ENCODE data around the gene TXNRD3. TPM values are rescaled to one million over a fixed set of nuclear protein-coding genes. Genes with fewer than 3 reads are reported as not detected.
A peak's percentile ranks its signal among the peaks of the same experiment; 100 is the strongest.

TXNRD3 gene
- total RNA-seq, 1 experiment from 2014 or later = 6.9 TPM

- Mint-ChIP-seq H3K4me1 (no peaks in the 10 kb centered on the region), H3K36me3 (no peaks in the 10 kb centered on the region), H3K27me3 (ENCODE audit: low read depth) (no peaks in the 10 kb centered on the region), H3K4me3 (no peak overlapping the region), H3K27ac (no peak overlapping the region), H3K9me3 (peaks cover under 1% of the 10 kb centered on the region)
- POLR2A ChIA-PET = no interaction called here
- peak; percentile 86 for ATAC-seq
- no peak for TF ChIP-seq ATF3 (CRISPR knock-in tag; conservative IDR thresholded peaks at IDR 0.05)
- no peak for TF ChIP-seq NFYB (CRISPR knock-in tag; conservative IDR thresholded peaks at IDR 0.05; ENCODE audit: low read depth)
- no peak for TF ChIP-seq SMAD3 (CRISPR knock-in tag; IDR thresholded peaks at IDR 0.05; ENCODE audit: borderline replicate concordance)
- no peak for TF ChIP-seq TP53 (CRISPR knock-in tag; IDR thresholded peaks at IDR 0.05)
- TF ChIP-seq ZNF532 (CRISPR knock-in tag; IDR thresholded peaks at IDR 0.05; ENCODE audit: borderline replicate concordance) = no peak
- TF ChIP-seq ZNF416 (CRISPR knock-in tag; IDR thresholded peaks at IDR 0.05) = no peak
- no peak for TF ChIP-seq ZNF512 (CRISPR knock-in tag; IDR thresholded peaks at IDR 0.05; ENCODE audit: borderline replicate concordance)
- no peak for TF ChIP-seq SMAD4 (CRISPR knock-in tag; IDR thresholded peaks at IDR 0.05)
- TF ChIP-seq TEAD1 (CRISPR knock-in tag; IDR thresholded peaks at IDR 0.05) = no peak
- CTCF ChIA-PET = interaction anchor here (1.2 kb wide), 1 partner anchor 9 kb away, joined by 3 read pairs; the partner anchor contains the start of gene C3orf22
- no peak for DNase-seq (ENCODE audit: low spot score)
These were observed 87.1 kb downstream of the TXNRD3 start for GRCh38 chr3:126567696-126568438.

DNA sequence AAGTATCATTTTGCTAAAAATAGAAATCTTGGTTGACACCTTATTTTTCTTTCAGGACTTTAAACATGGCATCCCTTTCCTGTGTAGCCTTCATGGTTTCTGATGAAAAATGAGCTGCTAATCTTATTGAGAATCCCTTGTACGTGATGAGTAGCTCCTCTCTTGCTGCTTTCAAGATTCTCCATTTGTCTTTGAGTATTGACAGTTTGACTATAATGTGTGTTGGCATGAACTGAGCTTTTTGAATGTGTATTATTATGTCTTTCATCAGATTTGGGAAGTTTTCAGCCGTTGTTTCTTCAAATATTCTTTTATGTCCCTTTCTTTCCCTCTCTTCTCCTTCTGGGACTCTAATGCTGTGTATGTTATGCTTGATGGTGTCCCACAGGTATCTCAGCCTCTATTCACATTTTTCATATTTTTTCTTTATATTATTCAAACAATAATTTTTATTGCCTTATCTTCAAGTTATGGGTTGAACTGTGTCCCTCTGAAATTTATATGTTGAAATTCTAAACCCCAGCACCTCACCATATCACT is 92.1 kb downstream of the TXNRD3 start:
- ChIA-PET CTCF (no interaction called here), POLR2A (no interaction called here)
- Mint-ChIP-seq H3K27ac (no peak overlapping the region), H3K4me1 (no peaks in the 10 kb centered on the region), H3K27me3 (ENCODE audit: low read depth) (no peaks in the 10 kb centered on the region), H3K36me3 (no peaks in the 10 kb centered on the region), H3K9me3 (peaks cover 11% of the 10 kb centered on the region), H3K4me3 (no peak overlapping the region)
- no peak for DNase-seq (ENCODE audit: low spot score)
- no peak for ATAC-seq
- TF ChIP-seq, protein P1, sequence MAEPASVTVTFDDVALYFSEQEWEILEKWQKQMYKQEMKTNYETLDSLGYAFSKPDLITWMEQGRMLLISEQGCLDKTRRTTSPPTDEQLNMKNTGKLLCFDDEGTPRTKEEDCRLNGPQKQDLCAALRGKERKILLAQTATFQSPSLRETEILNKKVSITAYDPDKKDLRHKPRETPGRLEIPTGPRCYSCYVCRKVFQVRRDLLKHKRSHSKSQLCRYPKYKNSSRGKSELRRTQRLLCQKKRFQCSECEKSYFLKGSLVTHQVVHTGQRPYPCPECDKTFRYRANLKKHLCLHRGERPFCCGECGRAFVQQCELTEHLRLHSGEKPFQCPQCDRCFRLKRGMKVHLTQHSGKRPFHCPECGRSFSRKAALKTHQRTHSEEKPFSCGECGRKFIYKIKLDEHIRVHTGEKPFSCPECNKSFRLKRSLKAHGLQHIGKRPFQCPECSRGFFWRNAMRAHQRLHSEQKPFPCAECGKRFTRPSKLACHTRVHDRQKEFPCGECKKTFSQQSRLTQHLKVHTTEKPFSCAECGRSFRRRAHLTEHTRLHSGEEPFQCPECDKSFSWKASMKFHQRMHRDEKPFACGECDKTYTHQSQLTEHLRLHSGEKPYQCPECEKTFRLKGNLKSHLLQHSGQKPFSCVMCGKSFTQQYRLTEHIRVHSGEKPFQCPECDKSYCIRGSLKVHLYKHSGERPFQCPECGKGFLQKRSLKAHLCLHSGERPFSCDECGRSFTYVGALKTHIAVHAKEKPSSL (CRISPR knock-in tag; conservative IDR thresholded peaks at IDR 0.05) = no peak
- no peak for TF ChIP-seq ESRRA (CRISPR knock-in tag; IDR thresholded peaks at IDR 0.05; ENCODE audit: borderline replicate concordance)
- no peak for TF ChIP-seq KAT7 (CRISPR knock-in tag; IDR thresholded peaks at IDR 0.05; ENCODE audit: borderline replicate concordance)
- TF ChIP-seq AFF4 (CRISPR knock-in tag; IDR thresholded peaks at IDR 0.05; ENCODE audit: borderline replicate concordance) = no peak
- no peak for TF ChIP-seq TEAD1 (CRISPR knock-in tag; IDR thresholded peaks at IDR 0.05)
- TF ChIP-seq ELF4 (CRISPR knock-in tag; IDR thresholded peaks at IDR 0.05; ENCODE audit: low read depth) = no peak
- TF ChIP-seq, protein P2, sequence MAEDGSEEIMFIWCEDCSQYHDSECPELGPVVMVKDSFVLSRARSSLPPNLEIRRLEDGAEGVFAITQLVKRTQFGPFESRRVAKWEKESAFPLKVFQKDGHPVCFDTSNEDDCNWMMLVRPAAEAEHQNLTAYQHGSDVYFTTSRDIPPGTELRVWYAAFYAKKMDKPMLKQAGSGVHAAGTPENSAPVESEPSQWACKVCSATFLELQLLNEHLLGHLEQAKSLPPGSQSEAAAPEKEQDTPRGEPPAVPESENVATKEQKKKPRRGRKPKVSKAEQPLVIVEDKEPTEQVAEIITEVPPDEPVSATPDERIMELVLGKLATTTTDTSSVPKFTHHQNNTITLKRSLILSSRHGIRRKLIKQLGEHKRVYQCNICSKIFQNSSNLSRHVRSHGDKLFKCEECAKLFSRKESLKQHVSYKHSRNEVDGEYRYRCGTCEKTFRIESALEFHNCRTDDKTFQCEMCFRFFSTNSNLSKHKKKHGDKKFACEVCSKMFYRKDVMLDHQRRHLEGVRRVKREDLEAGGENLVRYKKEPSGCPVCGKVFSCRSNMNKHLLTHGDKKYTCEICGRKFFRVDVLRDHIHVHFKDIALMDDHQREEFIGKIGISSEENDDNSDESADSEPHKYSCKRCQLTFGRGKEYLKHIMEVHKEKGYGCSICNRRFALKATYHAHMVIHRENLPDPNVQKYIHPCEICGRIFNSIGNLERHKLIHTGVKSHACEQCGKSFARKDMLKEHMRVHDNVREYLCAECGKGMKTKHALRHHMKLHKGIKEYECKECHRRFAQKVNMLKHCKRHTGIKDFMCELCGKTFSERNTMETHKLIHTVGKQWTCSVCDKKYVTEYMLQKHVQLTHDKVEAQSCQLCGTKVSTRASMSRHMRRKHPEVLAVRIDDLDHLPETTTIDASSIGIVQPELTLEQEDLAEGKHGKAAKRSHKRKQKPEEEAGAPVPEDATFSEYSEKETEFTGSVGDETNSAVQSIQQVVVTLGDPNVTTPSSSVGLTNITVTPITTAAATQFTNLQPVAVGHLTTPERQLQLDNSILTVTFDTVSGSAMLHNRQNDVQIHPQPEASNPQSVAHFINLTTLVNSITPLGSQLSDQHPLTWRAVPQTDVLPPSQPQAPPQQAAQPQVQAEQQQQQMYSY (CRISPR knock-in tag; IDR thresholded peaks at IDR 0.05) = no peak
- no peak for TF ChIP-seq FOXP1 (CRISPR knock-in tag; IDR thresholded peaks at IDR 0.05; ENCODE audit: borderline replicate concordance)

Measured in WTC11 (cell line).